ENCODE data around the gene SCARF1.
A peak's percentile ranks its signal among the peaks of the same experiment; 100 is the strongest.
"Not testable (repeated sequence)": the region's sequence is repeated elsewhere in the genome, so short reads cannot be mapped to it uniquely, and the experiment has no call there.

SCARF1 gene

GRCh38 chr17:1661045-1661444 lies 15.5 kb upstream of the SCARF1 start:
- DNase-seq (ENCODE audit: insufficient read length, low spot score) (no peak), FAIRE-seq (no peak)
- TF ChIP-seq TAF1 (IDR thresholded peaks at IDR 0.05; ENCODE audit: low read depth, low read length) (no peak), POLR2AphosphoS5 (IDR thresholded peaks at IDR 0.05; ENCODE audit: low read depth, low read length) (peak; percentile 38; the same call in 1 of the 2 replicates)

DNA sequence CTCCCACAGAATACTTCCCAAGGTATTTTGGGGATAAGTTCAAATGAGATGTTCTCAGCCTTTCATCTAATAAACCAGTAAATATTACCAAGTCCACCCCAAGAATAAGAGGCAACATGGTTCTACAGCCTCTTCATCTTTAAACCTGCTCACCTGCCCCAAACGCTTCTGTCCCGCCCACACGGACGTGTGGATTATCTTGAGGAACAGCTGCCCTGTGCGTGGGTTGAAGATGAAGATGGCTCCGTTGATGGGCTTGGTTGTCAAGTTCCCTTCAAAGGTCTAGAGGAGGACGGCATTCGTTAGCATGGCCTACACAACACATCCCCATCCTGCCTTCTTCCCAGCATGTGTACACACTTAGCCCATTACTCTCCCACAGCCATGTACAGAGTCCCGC lies 12.6 kb upstream of the SCARF1 start:
- peak; percentile 71 for FAIRE-seq
- DNase-seq (ENCODE audit: insufficient read length, low spot score): no peak
- TF ChIP-seq PAX5 (IDR thresholded peaks at IDR 0.05; ENCODE audit: insufficient read depth, low read length, severe bottlenecking) (no peak), POLR2AphosphoS5 (IDR thresholded peaks at IDR 0.05; ENCODE audit: low read depth, low read length) (no peak)

DNA sequence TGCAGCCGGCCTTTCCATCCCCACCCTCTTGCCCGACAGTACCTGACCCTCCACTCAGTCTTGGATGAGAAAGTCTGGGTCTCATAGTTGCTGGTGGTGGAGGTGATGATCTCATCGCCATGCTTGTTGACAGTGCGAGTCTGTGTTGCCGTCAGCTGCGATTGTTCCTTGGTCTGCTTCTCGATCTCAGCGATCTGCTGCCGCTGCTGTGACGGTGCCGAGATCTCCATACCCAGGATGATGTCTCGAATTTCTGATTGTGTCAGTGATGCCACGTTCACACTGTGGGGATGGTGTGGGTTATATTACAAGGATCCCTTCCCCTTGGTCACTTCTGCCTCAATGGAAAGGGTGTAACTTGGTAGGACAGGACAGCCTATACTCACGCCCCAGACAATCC lies 8.2 kb upstream of the SCARF1 start:
- TF ChIP-seq TAF1 (IDR thresholded peaks at IDR 0.05; ENCODE audit: low read depth, low read length) (no peak), POLR2A (IDR thresholded peaks at IDR 0.05; ENCODE audit: low read depth, low read length) (no peak), PAX5 (IDR thresholded peaks at IDR 0.05; ENCODE audit: insufficient read depth, low read length, severe bottlenecking) (no peak), POU2F2 (IDR thresholded peaks at IDR 0.05; ENCODE audit: low read depth, low read length) (no peak), SPI1 (IDR thresholded peaks at IDR 0.05; ENCODE audit: low read depth, low read length) (no peak), POLR2AphosphoS5 (IDR thresholded peaks at IDR 0.05; ENCODE audit: low read depth, low read length) (no peak)
- DNase-seq (ENCODE audit: insufficient read length, low spot score) (no peak), FAIRE-seq (no peak)

DNA sequence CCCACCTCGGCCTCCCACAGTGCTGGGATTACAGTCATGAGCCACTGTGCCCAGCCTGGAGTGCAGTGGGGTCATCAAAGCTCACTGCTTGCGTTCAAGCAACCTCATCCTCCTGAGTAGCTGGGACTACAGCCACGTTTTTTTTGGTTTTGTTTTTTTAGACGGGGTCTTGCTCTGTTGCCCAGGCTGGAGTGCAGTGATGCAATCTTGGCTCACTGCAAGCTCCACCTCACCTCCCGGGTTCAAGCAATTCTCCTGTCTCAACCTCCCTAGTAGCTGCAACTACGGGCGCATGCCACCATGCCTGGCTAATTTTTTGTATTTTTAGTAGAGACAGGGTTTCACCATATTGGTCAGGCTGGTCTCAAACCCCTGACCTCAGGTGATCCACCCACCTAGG lies 7.3 kb upstream of the SCARF1 start:
- FAIRE-seq: not testable (repeated sequence)

DNA sequence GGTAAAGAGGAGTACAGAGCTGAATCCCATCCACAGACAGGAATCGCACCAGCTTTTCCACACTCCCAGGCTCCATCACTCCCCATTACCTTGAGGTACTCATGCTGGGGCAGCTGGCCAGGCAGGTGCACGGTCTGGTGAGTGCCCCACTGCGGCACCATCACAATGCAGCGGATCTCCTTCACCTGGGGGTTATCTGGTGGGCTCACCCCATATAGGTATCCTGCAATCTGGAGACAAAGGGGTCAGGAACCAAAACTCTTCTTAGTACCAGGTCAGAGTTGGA lies 6.0 kb upstream of the SCARF1 start:
- TF ChIP-seq TAF1 (IDR thresholded peaks at IDR 0.05; ENCODE audit: low read depth, low read length) (no peak), POLR2A (IDR thresholded peaks at IDR 0.05; ENCODE audit: low read depth, low read length) (no peak), SPI1 (IDR thresholded peaks at IDR 0.05; ENCODE audit: low read depth, low read length) (no peak), POLR2AphosphoS5 (IDR thresholded peaks at IDR 0.05; ENCODE audit: low read depth, low read length) (no peak), POU2F2 (IDR thresholded peaks at IDR 0.05; ENCODE audit: low read depth, low read length) (no peak), PAX5 (IDR thresholded peaks at IDR 0.05; ENCODE audit: insufficient read depth, low read length, severe bottlenecking) (no peak)
- FAIRE-seq (no peak), DNase-seq (ENCODE audit: insufficient read length, low spot score) (no peak)

More for the DNA sequence above, 7.3 kb upstream of the SCARF1 start:
- DNase-seq (ENCODE audit: insufficient read length, low spot score): not testable (repeated sequence)

GRCh38 chr17:1650731-1651558 lies 5.4 kb upstream of the SCARF1 start:
- TF ChIP-seq PAX5 (IDR thresholded peaks at IDR 0.05; ENCODE audit: insufficient read depth, low read length, severe bottlenecking): no peak
- TF ChIP-seq POLR2A (IDR thresholded peaks at IDR 0.05; ENCODE audit: low read depth, low read length): peak; percentile 36; the same call in 1 of the 2 replicates
- no peak for TF ChIP-seq POU2F2 (IDR thresholded peaks at IDR 0.05; ENCODE audit: low read depth, low read length)
- TF ChIP-seq SPI1 (IDR thresholded peaks at IDR 0.05; ENCODE audit: low read depth, low read length): peak; percentile 81
- no peak for TF ChIP-seq TAF1 (IDR thresholded peaks at IDR 0.05; ENCODE audit: low read depth, low read length)
- no peak for DNase-seq (ENCODE audit: insufficient read length, low spot score)
- peak; percentile 58 for FAIRE-seq

GRCh38 chr17:1649844-1650501 lies 4.4 kb upstream of the SCARF1 start, which contains the start of gene RILP:
TSS of gene RILP (minus strand) at chr17:1649866. CDS start at chr17:1649804, 62 bp downstream.
- DNase-seq (ENCODE audit: insufficient read length, low spot score) (no peak), FAIRE-seq (peak; percentile 60)
- 0 out of 2 replicates have a peak, but pooled peaks have one; percentile 25 for TF ChIP-seq POLR2A (IDR thresholded peaks at IDR 0.05; ENCODE audit: low read depth, low read length)
- no peak for TF ChIP-seq POU2F2 (IDR thresholded peaks at IDR 0.05; ENCODE audit: low read depth, low read length)
- no peak for TF ChIP-seq SPI1 (IDR thresholded peaks at IDR 0.05; ENCODE audit: low read depth, low read length)

DNA sequence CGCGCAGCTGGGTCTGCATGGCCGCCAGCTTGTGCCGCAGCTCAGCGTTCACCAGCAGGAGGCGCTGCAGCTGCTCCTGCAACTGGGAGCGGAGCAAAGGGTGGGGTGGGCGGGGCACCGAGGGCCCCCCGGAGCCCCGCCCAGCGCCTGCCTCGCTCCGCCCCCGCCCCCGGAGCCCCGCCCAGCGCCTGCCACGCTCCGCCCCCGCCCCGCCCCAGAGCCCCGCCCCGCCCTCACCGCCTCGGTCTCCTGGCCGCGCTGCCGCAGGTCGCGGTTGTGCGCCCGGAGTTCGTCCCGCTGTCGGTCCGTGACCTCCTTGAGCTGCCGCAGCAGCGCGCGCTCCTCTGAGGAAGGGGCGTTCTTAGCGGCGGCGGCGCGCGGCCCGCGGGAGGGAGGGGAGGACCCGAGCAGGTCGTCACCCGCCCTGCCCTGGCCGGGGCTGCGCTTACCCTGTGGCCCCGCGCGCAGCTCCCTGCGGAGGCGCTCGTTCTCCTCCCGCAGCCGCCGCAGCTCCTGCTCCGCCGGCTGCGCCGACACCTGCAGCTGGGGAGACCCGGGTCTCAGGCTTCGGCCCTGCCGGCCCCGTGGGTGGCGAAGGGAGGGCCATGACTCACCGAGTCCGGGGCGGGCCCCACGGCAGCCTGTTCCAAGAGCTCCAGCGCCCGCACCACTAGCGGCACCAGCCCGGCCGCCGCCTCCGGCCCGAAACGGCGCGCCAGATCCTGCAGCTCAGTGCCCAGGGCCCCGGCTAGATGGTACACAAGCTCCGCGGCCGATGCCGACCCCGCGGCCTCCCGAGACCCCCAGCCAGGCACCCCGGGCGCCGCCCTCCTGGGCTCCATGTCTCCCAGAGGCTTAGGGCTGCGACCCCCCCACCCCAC lies 3.7 kb upstream of the SCARF1 start:
- FAIRE-seq (no peak), DNase-seq (ENCODE audit: insufficient read length, low spot score) (peak; percentile 95)
- TF ChIP-seq PAX5 (IDR thresholded peaks at IDR 0.05; ENCODE audit: insufficient read depth, low read length, severe bottlenecking) (peak; percentile 65), SPI1 (IDR thresholded peaks at IDR 0.05; ENCODE audit: low read depth, low read length) (no peak), POU2F2 (IDR thresholded peaks at IDR 0.05; ENCODE audit: low read depth, low read length) (no peak), POLR2AphosphoS5 (IDR thresholded peaks at IDR 0.05; ENCODE audit: low read depth, low read length) (no peak), POLR2A (IDR thresholded peaks at IDR 0.05; ENCODE audit: low read depth, low read length) (no peak), TAF1 (IDR thresholded peaks at IDR 0.05; ENCODE audit: low read depth, low read length) (0 out of 2 replicates have a peak, but pooled peaks have one; percentile 15)

GRCh38 chr17:1648173-1648962 lies 2.8 kb upstream of the SCARF1 start:
- FAIRE-seq (peak; percentile 99), DNase-seq (ENCODE audit: insufficient read length, low spot score) (no peak)
- no peak for TF ChIP-seq TAF1 (IDR thresholded peaks at IDR 0.05; ENCODE audit: low read depth, low read length)
- TF ChIP-seq POLR2AphosphoS5 (IDR thresholded peaks at IDR 0.05; ENCODE audit: low read depth, low read length): no peak
- TF ChIP-seq POLR2A (IDR thresholded peaks at IDR 0.05; ENCODE audit: low read depth, low read length): no peak
- no peak for TF ChIP-seq SPI1 (IDR thresholded peaks at IDR 0.05; ENCODE audit: low read depth, low read length)
- no peak for TF ChIP-seq POU2F2 (IDR thresholded peaks at IDR 0.05; ENCODE audit: low read depth, low read length)
- TF ChIP-seq PAX5 (IDR thresholded peaks at IDR 0.05; ENCODE audit: insufficient read depth, low read length, severe bottlenecking): no peak
